Vagina (tissue), 2 donors: ENCODE data around the gene KRTAP19-1.

Experiments
- POLR2A ChIP-seq, 2 donors: fragments of 450-650 bp; IDR thresholded peaks; one replicate each; pipeline ENCODE4 v1.6.1; 2017; ENCODE audit warnings: antibody characterized with exemption in 2 of 2, mild to moderate bottlenecking in 2 of 2, moderate library complexity in 2 of 2
- POLR2AphosphoS5 ChIP-seq, 2 donors: sonication (generic); formaldehyde crosslinking; IDR thresholded peaks; one replicate each; pipeline ENCODE4 v1.9.0; 2017; ENCODE audit warnings: antibody characterized with exemption in 2 of 2, mild to moderate bottlenecking in 2 of 2, low read depth in 1 of 2; ENCODE audit not compliant: insufficient read depth in 1 of 2
- TF ChIP-seq, protein P1 (sequence below), 3 experiments: fragments of 450-650 bp in 2 of 3; fragments of 200-600 bp in 1 of 3; sonication (generic) in 1 of 3; IDR thresholded peaks; one replicate each; pipeline ENCODE4 v1.5.1; 2017 to 2019; ENCODE audit warnings: antibody characterized with exemption in 3 of 3, mild to moderate bottlenecking in 2 of 3, moderate library complexity in 2 of 3

DNA sequence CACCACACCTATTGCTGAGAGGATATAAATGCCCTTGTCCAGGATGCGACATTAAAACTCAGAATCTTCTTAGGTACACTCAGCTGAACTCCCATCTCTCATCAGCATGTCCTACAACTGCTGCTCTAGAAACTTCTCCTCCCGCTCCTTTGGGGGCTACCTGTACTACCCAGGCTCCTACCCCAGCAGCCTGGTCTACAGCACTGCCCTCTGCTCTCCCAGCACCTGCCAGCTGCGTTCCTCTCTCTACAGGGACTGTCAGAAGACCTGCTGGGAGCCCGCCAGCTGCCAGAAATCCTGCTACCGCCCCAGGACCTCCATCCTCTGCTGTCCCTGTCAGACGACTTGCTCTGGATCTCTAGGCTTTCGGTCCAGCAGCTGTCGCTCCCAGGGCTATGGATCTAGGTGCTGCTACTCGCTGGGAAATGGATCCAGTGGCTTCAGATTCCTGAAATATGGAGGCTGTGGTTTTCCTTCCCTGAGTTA lies 50.0 kb downstream of the KRTAP19-1 start, which contains the start of gene KRTAP13-4:
- TF ChIP-seq, protein P1, sequence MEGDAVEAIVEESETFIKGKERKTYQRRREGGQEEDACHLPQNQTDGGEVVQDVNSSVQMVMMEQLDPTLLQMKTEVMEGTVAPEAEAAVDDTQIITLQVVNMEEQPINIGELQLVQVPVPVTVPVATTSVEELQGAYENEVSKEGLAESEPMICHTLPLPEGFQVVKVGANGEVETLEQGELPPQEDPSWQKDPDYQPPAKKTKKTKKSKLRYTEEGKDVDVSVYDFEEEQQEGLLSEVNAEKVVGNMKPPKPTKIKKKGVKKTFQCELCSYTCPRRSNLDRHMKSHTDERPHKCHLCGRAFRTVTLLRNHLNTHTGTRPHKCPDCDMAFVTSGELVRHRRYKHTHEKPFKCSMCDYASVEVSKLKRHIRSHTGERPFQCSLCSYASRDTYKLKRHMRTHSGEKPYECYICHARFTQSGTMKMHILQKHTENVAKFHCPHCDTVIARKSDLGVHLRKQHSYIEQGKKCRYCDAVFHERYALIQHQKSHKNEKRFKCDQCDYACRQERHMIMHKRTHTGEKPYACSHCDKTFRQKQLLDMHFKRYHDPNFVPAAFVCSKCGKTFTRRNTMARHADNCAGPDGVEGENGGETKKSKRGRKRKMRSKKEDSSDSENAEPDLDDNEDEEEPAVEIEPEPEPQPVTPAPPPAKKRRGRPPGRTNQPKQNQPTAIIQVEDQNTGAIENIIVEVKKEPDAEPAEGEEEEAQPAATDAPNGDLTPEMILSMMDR (IDR thresholded peaks at IDR 0.05) = no peak
- TF ChIP-seq POLR2A (IDR thresholded peaks at IDR 0.05) = no peak
- no peak for TF ChIP-seq POLR2AphosphoS5 (IDR thresholded peaks at IDR 0.05; ENCODE audit: insufficient read depth in 1 of 2, low read depth in 1 of 2)
